ENCODE results near the gene HDX. TPM values are rescaled to one million over a fixed set of nuclear protein-coding genes. Genes with fewer than 3 reads are reported as not detected.
"Not testable (repeated sequence)": the region's sequence is repeated elsewhere in the genome, so short reads cannot be mapped to it uniquely, and the experiment has no call there.

Gene HDX
- 2.6 TPM for total RNA-seq

- peak within 1 kb of the TSS; percentile 80 for H3K27ac ChIP-seq (ENCODE audit: low read depth, low read length)
- peak within 1 kb of the TSS; percentile 65 to 80 (median 76) for H3K9ac ChIP-seq (ENCODE audit: low read depth in 1 of 3, low read length in 3 of 3)
- no peaks in the 10 kb centered on the region for H3K4me1 ChIP-seq (ENCODE audit: control insufficient read depth in 3 of 3, insufficient read depth in 3 of 3, low read length in 3 of 3)
- H3K9me3 ChIP-seq (ENCODE audit: control insufficient read depth in 3 of 3, low read length in 3 of 3) = no peaks in the 10 kb centered on the region
- H3K36me3 ChIP-seq (ENCODE audit: control insufficient read depth in 3 of 3, insufficient read depth in 3 of 3, low read length in 3 of 3) = no peaks in the 10 kb centered on the region
- peak within 1 kb of the TSS; percentile 75 to 84 (median 78) for H3K4me3 ChIP-seq (ENCODE audit: low read length in 3 of 3)
- H3K27me3 ChIP-seq (ENCODE audit: control insufficient read depth in 3 of 3, insufficient read depth in 3 of 3, low read length in 3 of 3) = no peaks in the 10 kb centered on the region
Measured at GRCh38 chrX:84501798-84502628, at the start of gene HDX. HDX (minus strand) TSS chrX:84502453; CDS start chrX:84475397, 27,056 bp downstream.

- not testable (repeated sequence) for H3K9ac ChIP-seq (ENCODE audit: low read depth in 1 of 3, low read length in 3 of 3); H3K4me3 ChIP-seq (ENCODE audit: low read length in 3 of 3); H3K4me1 ChIP-seq (ENCODE audit: control insufficient read depth in 3 of 3, insufficient read depth in 3 of 3, low read length in 3 of 3); H3K27me3 ChIP-seq (ENCODE audit: control insufficient read depth in 3 of 3, insufficient read depth in 3 of 3, low read length in 3 of 3); H3K27ac ChIP-seq (ENCODE audit: low read depth, low read length); H3K36me3 ChIP-seq (ENCODE audit: control insufficient read depth in 3 of 3, insufficient read depth in 3 of 3, low read length in 3 of 3); H3K9me3 ChIP-seq (ENCODE audit: control insufficient read depth in 3 of 3, low read length in 3 of 3)
Measured at GRCh38 chrX:84541315-84541714, 39.1 kb upstream of the HDX start.

- H3K9me3 ChIP-seq (ENCODE audit: control insufficient read depth in 3 of 3, low read length in 3 of 3); H3K9ac ChIP-seq (ENCODE audit: low read depth in 1 of 3, low read length in 3 of 3); H3K36me3 ChIP-seq (ENCODE audit: control insufficient read depth in 3 of 3, insufficient read depth in 3 of 3, low read length in 3 of 3); H3K27me3 ChIP-seq (ENCODE audit: control insufficient read depth in 3 of 3, insufficient read depth in 3 of 3, low read length in 3 of 3); H3K4me1 ChIP-seq (ENCODE audit: control insufficient read depth in 3 of 3, insufficient read depth in 3 of 3, low read length in 3 of 3); H3K4me3 ChIP-seq (ENCODE audit: low read length in 3 of 3); H3K27ac ChIP-seq (ENCODE audit: low read depth, low read length): not testable (repeated sequence)
Measured at GRCh38 chrX:84537627-84538026, 35.4 kb upstream of the HDX start.

- Histone ChIP-seq H3K4me3 (ENCODE audit: low read length in 3 of 3) (no peak overlapping the region), H3K4me1 (ENCODE audit: control insufficient read depth in 3 of 3, insufficient read depth in 3 of 3, low read length in 3 of 3) (no peaks in the 10 kb centered on the region), H3K27ac (ENCODE audit: low read depth, low read length) (no peak overlapping the region), H3K9me3 (ENCODE audit: control insufficient read depth in 3 of 3, low read length in 3 of 3) (no peaks in the 10 kb centered on the region), H3K27me3 (ENCODE audit: control insufficient read depth in 3 of 3, insufficient read depth in 3 of 3, low read length in 3 of 3) (no peaks in the 10 kb centered on the region), H3K9ac (ENCODE audit: low read depth in 1 of 3, low read length in 3 of 3) (no peak overlapping the region), H3K36me3 (ENCODE audit: control insufficient read depth in 3 of 3, insufficient read depth in 3 of 3, low read length in 3 of 3) (no peaks in the 10 kb centered on the region)
Measured at GRCh38 chrX:84488426-84488825, 13.8 kb downstream of the HDX start.

- no peak overlapping the region for H3K9ac ChIP-seq (ENCODE audit: low read depth in 1 of 3, low read length in 3 of 3)
- no peaks in the 10 kb centered on the region for H3K27me3 ChIP-seq (ENCODE audit: control insufficient read depth in 3 of 3, insufficient read depth in 3 of 3, low read length in 3 of 3)
- H3K36me3 ChIP-seq (ENCODE audit: control insufficient read depth in 3 of 3, insufficient read depth in 3 of 3, low read length in 3 of 3) = no peaks in the 10 kb centered on the region
- no peak overlapping the region for H3K27ac ChIP-seq (ENCODE audit: low read depth, low read length)
- H3K4me3 ChIP-seq (ENCODE audit: low read length in 3 of 3) = no peak overlapping the region
- H3K9me3 ChIP-seq (ENCODE audit: control insufficient read depth in 3 of 3, low read length in 3 of 3) = no peaks in the 10 kb centered on the region
- no peaks in the 10 kb centered on the region for H3K4me1 ChIP-seq (ENCODE audit: control insufficient read depth in 3 of 3, insufficient read depth in 3 of 3, low read length in 3 of 3)
Measured at GRCh38 chrX:84487365-84488353, 14.6 kb downstream of the HDX start.

GRCh38 chrX:84479086-84479485 lies 23.2 kb downstream of the HDX start:
- H3K4me1 ChIP-seq (ENCODE audit: control insufficient read depth in 3 of 3, insufficient read depth in 3 of 3, low read length in 3 of 3) = no peaks in the 10 kb centered on the region
- no peak overlapping the region for H3K4me3 ChIP-seq (ENCODE audit: low read length in 3 of 3)
- no peaks in the 10 kb centered on the region for H3K27me3 ChIP-seq (ENCODE audit: control insufficient read depth in 3 of 3, insufficient read depth in 3 of 3, low read length in 3 of 3)
- no peak overlapping the region for H3K27ac ChIP-seq (ENCODE audit: low read depth, low read length)
- no peaks in the 10 kb centered on the region for H3K36me3 ChIP-seq (ENCODE audit: control insufficient read depth in 3 of 3, insufficient read depth in 3 of 3, low read length in 3 of 3)
- no peak overlapping the region for H3K9ac ChIP-seq (ENCODE audit: low read depth in 1 of 3, low read length in 3 of 3)
- no peaks in the 10 kb centered on the region for H3K9me3 ChIP-seq (ENCODE audit: control insufficient read depth in 3 of 3, low read length in 3 of 3)

GRCh38 chrX:84477114-84477513 lies 25.1 kb downstream of the HDX start:
- Histone ChIP-seq H3K27ac (ENCODE audit: low read depth, low read length) (no peak overlapping the region), H3K36me3 (ENCODE audit: control insufficient read depth in 3 of 3, insufficient read depth in 3 of 3, low read length in 3 of 3) (no peaks in the 10 kb centered on the region)

GRCh38 chrX:84475596-84475995 lies 26.7 kb downstream of the HDX start:
- H3K36me3 ChIP-seq (ENCODE audit: control insufficient read depth in 3 of 3, insufficient read depth in 3 of 3, low read length in 3 of 3) = no peaks in the 10 kb centered on the region
- no peak overlapping the region for H3K4me3 ChIP-seq (ENCODE audit: low read length in 3 of 3)
- no peak overlapping the region for H3K27ac ChIP-seq (ENCODE audit: low read depth, low read length)
- no peaks in the 10 kb centered on the region for H3K9me3 ChIP-seq (ENCODE audit: control insufficient read depth in 3 of 3, low read length in 3 of 3)
- H3K9ac ChIP-seq (ENCODE audit: low read depth in 1 of 3, low read length in 3 of 3) = no peak overlapping the region
- no peaks in the 10 kb centered on the region for H3K4me1 ChIP-seq (ENCODE audit: control insufficient read depth in 3 of 3, insufficient read depth in 3 of 3, low read length in 3 of 3)
- H3K27me3 ChIP-seq (ENCODE audit: control insufficient read depth in 3 of 3, insufficient read depth in 3 of 3, low read length in 3 of 3) = no peaks in the 10 kb centered on the region

More at GRCh38 chrX:84477114-84477513, 25.1 kb downstream of the HDX start:
- Histone ChIP-seq H3K9ac (ENCODE audit: low read depth in 1 of 3, low read length in 3 of 3) (no peak overlapping the region), H3K27me3 (ENCODE audit: control insufficient read depth in 3 of 3, insufficient read depth in 3 of 3, low read length in 3 of 3) (no peaks in the 10 kb centered on the region), H3K9me3 (ENCODE audit: control insufficient read depth in 3 of 3, low read length in 3 of 3) (no peaks in the 10 kb centered on the region), H3K4me3 (ENCODE audit: low read length in 3 of 3) (no peak overlapping the region), H3K4me1 (ENCODE audit: control insufficient read depth in 3 of 3, insufficient read depth in 3 of 3, low read length in 3 of 3) (no peaks in the 10 kb centered on the region)

GRCh38 chrX:84475101-84475500 lies 27.2 kb downstream of the HDX start:
- Histone ChIP-seq H3K36me3 (ENCODE audit: control insufficient read depth in 3 of 3, insufficient read depth in 3 of 3, low read length in 3 of 3) (no peaks in the 10 kb centered on the region), H3K9me3 (ENCODE audit: control insufficient read depth in 3 of 3, low read length in 3 of 3) (no peaks in the 10 kb centered on the region), H3K27me3 (ENCODE audit: control insufficient read depth in 3 of 3, insufficient read depth in 3 of 3, low read length in 3 of 3) (no peaks in the 10 kb centered on the region), H3K4me3 (ENCODE audit: low read length in 3 of 3) (no peak overlapping the region), H3K4me1 (ENCODE audit: control insufficient read depth in 3 of 3, insufficient read depth in 3 of 3, low read length in 3 of 3) (no peaks in the 10 kb centered on the region), H3K27ac (ENCODE audit: low read depth, low read length) (no peak overlapping the region), H3K9ac (ENCODE audit: low read depth in 1 of 3, low read length in 3 of 3) (no peak overlapping the region)

- H3K27me3 ChIP-seq (ENCODE audit: control insufficient read depth in 3 of 3, insufficient read depth in 3 of 3, low read length in 3 of 3) = no peaks in the 10 kb centered on the region
- H3K4me1 ChIP-seq (ENCODE audit: control insufficient read depth in 3 of 3, insufficient read depth in 3 of 3, low read length in 3 of 3) = no peaks in the 10 kb centered on the region
- H3K4me3 ChIP-seq (ENCODE audit: low read length in 3 of 3) = no peak overlapping the region
- no peak overlapping the region for H3K27ac ChIP-seq (ENCODE audit: low read depth, low read length)
- H3K36me3 ChIP-seq (ENCODE audit: control insufficient read depth in 3 of 3, insufficient read depth in 3 of 3, low read length in 3 of 3) = no peaks in the 10 kb centered on the region
- H3K9me3 ChIP-seq (ENCODE audit: control insufficient read depth in 3 of 3, low read length in 3 of 3) = no peaks in the 10 kb centered on the region
- no peak overlapping the region for H3K9ac ChIP-seq (ENCODE audit: low read depth in 1 of 3, low read length in 3 of 3)
Measured at GRCh38 chrX:84469226-84469625, 33.0 kb downstream of the HDX start.

All from skeletal muscle tissue (tissue), 4 donors.